ENCODE results near the gene LRRC45. TPM values are rescaled to one million over a fixed set of nuclear protein-coding genes. Genes with fewer than 3 reads are reported as not detected.

LRRC45 gene
- total and polyA plus RNA-seq, 12 donors: 1.2 to 24.5 (median 12.6) TPM

- no peak overlapping the region for H3K27ac ChIP-seq
- intact Hi-C loops (cut with DNase I): no loop called here
- peaks cover 2 to 9% of the 10 kb centered on the region in 2 donors for H3K4me1 ChIP-seq (replicated peaks in 1 of 2)
- no peaks in the 10 kb centered on the region for H3K9me3 ChIP-seq (replicated peaks in 1 of 3)
- no peaks in the 10 kb centered on the region for H3K36me3 ChIP-seq (replicated peaks in 1 of 2)
- H3K27me3 ChIP-seq: no peaks in the 10 kb centered on the region
- no peak for DNase-seq
- no peak overlapping the region for H3K4me3 ChIP-seq
- WGBS, 4 donors: 89 to 93% (median 91%) methylated on average over 18 to 26 of the region's 26 CpGs
- no peak for TF ChIP-seq CTCF (IDR thresholded peaks at IDR 0.05)
- TF ChIP-seq POLR2A (IDR thresholded peaks at IDR 0.05): no peak
Observed at GRCh38 chr17:82008258-82008940, 14.7 kb upstream of the LRRC45 start.

- 75 to 92% (median 92%) methylated on average over 11 to 28 of the region's 28 CpGs; no CpG with 5 or more reads in 1 of the 4 donors for WGBS, 4 donors
- intact Hi-C loops (cut with DNase I): no loop called here
- Histone ChIP-seq H3K27me3 (no peaks in the 10 kb centered on the region), H3K4me3 (no peak overlapping the region), H3K36me3 (replicated peaks in 1 of 2) (no peaks in the 10 kb centered on the region), H3K4me1 (replicated peaks in 1 of 2) (peaks cover 0 to 3% of the 10 kb centered on the region in 2 donors), H3K27ac (no peak overlapping the region), H3K9me3 (replicated peaks in 1 of 3) (no peaks in the 10 kb centered on the region)
- DNase-seq: no peak
- TF ChIP-seq POLR2A (IDR thresholded peaks at IDR 0.05): no peak
- TF ChIP-seq CTCF (IDR thresholded peaks at IDR 0.05): no peak
Observed at GRCh38 chr17:82008941-82009405, 14.1 kb upstream of the LRRC45 start.

- intact Hi-C loops (cut with DNase I): no loop called here
- no peaks in the 10 kb centered on the region for H3K36me3 ChIP-seq (replicated peaks in 1 of 2)
- DNase-seq: no peak
- H3K27ac ChIP-seq: no peak overlapping the region
- H3K27me3 ChIP-seq: no peaks in the 10 kb centered on the region
- H3K4me1 ChIP-seq (replicated peaks in 1 of 2): no peaks in the 10 kb centered on the region
- H3K9me3 ChIP-seq (replicated peaks in 1 of 3): no peaks in the 10 kb centered on the region
- TF ChIP-seq CTCF (IDR thresholded peaks at IDR 0.05) (no peak), POLR2A (IDR thresholded peaks at IDR 0.05) (no peak)
- WGBS, 4 donors: 81 to 87% (median 85%) methylated on average over 10 to 15 of the region's 15 CpGs
- H3K4me3 ChIP-seq: no peak overlapping the region
Observed at GRCh38 chr17:82009413-82009812, 13.7 kb upstream of the LRRC45 start.

- H3K4me1 ChIP-seq (replicated peaks in 1 of 2): no peaks in the 10 kb centered on the region
- no peak for TF ChIP-seq CTCF (IDR thresholded peaks at IDR 0.05)
- TF ChIP-seq POLR2A (IDR thresholded peaks at IDR 0.05): no peak
- H3K4me3 ChIP-seq: no peak overlapping the region
- no peak for DNase-seq
- 89 to 92% (median 92%) methylated on average over 9 to 39 of the region's 39 CpGs for WGBS, 4 donors
- intact Hi-C loops (cut with DNase I): no loop called here
- no peaks in the 10 kb centered on the region for H3K9me3 ChIP-seq (replicated peaks in 1 of 3)
- H3K36me3 ChIP-seq (replicated peaks in 1 of 2): no peaks in the 10 kb centered on the region
- H3K27me3 ChIP-seq: no peaks in the 10 kb centered on the region
- H3K27ac ChIP-seq: no peak overlapping the region
Observed at GRCh38 chr17:82010575-82011525, 12.3 kb upstream of the LRRC45 start.

Data from adrenal gland (tissue), 12 donors.